A549 (cell line): ENCODE data around the gene TTI1.

ENCODE experiments used
- EP300 ChIP-seq, 2 experiments: fragments of >200 bp; sonication (Bioruptor Twin); formaldehyde crosslinking; IDR thresholded peaks; 2 replicates in 1 of 2; 3 replicates in 1 of 2; pipeline ENCODE4 v1.6.1; 2016 to 2017
- FOXS1 ChIP-seq: fragments of 250-450 bp; sonication (Bioruptor Pico); IDR thresholded peaks from 2 replicates; pipeline ENCODE4 v1.5.0; 2020; ENCODE audit warnings: mild to moderate bottlenecking, moderate library complexity
- MYC ChIP-seq: IDR thresholded peaks from 2 replicates; pipeline ENCODE4 v1.6.1; 2012; ENCODE audit warnings: mild to moderate bottlenecking, inconsistent platforms, low read length, improper control_type of control experiment, borderline replicate concordance
- NFE2L2 ChIP-seq: fragments of 150-350 bp; conservative IDR thresholded peaks from 2 replicates; pipeline ENCODE4 v1.6.1; 2014; ENCODE audit warnings: low read length
- POLR2A ChIP-seq: IDR thresholded peaks from 2 replicates; pipeline ENCODE4 v1.6.1; 2012; ENCODE audit warnings: mild to moderate bottlenecking, low read length
- RAD21 ChIP-seq, 2 experiments: fragments of >200 bp in 1 of 2; sonication (Bioruptor Twin) in 1 of 2; formaldehyde crosslinking in 1 of 2; IDR thresholded peaks in 1 of 2; conservative IDR thresholded peaks in 1 of 2; 2 replicates in 1 of 2; 3 replicates in 1 of 2; pipeline ENCODE4 v1.6.1; 2012 to 2018; ENCODE audit warnings: inconsistent platforms in 1 of 2
- RFX5 ChIP-seq: fragments of 450-650 bp; IDR thresholded peaks from 2 replicates; pipeline ENCODE4 v1.7.1; 2014; ENCODE audit warnings: antibody characterized with exemption, mild to moderate bottlenecking, moderate library complexity
- RNF2 ChIP-seq: fragments of 200-600 bp; sonication (generic); IDR thresholded peaks from 2 replicates; pipeline ENCODE4 v1.6.1; 2016; ENCODE audit warnings: low read depth, mild to moderate bottlenecking, antibody characterized with exemption, moderate library complexity, borderline replicate concordance
- SMC3 ChIP-seq: fragments of >200 bp; sonication (Bioruptor Twin); formaldehyde crosslinking; IDR thresholded peaks from 3 replicates; pipeline ENCODE4 v1.6.1; 2018; ENCODE audit warnings: inconsistent platforms
- TFCP2L1 ChIP-seq: fragments of 250-450 bp; sonication (Bioruptor Pico); IDR thresholded peaks from 2 replicates; pipeline ENCODE4 v1.5.0; 2021; ENCODE audit warnings: mild to moderate bottlenecking
- TF ChIP-seq, protein P1 (sequence below): IDR thresholded peaks from 2 replicates; pipeline ENCODE4 v1.6.1; 2012
- TF ChIP-seq, protein P2 (sequence below): fragments of >200 bp; sonication (Bioruptor Twin); formaldehyde crosslinking; IDR thresholded peaks from 3 replicates; pipeline ENCODE4 v1.5.1; 2016
- TF ChIP-seq, protein P3 (sequence below): IDR thresholded peaks from 2 replicates; pipeline ENCODE4 v1.6.1; 2012; ENCODE audit warnings: low read depth, borderline replicate concordance
- TF ChIP-seq, protein P4 (sequence below): fragments of 450-650 bp; IDR thresholded peaks from 2 replicates; pipeline ENCODE4 v1.6.1; 2014; ENCODE audit warnings: antibody characterized with exemption

DNA sequence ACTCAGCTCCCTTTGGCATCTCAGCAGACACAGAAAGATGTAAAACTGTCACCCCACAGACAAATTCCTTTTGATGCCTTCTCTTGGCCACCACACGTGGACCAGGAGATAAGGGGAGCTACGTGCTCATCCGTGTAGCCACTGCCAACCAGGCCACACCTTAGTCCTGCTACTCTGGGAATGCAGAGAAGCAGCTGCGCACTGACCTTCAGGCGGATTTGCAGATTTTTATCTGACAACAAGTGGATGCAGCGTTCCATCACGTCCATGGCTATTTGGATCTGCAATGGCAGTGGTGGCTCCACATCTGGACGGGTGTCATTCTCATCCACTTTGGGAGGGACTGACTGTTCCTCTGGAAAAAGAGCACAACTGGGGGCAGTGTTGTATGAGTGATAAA is 30.8 kb downstream of the TTI1 start:
- no peak for TF ChIP-seq MYC
- TF ChIP-seq, protein P1, sequence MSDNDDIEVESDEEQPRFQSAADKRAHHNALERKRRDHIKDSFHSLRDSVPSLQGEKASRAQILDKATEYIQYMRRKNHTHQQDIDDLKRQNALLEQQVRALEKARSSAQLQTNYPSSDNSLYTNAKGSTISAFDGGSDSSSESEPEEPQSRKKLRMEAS: no peak
- TF ChIP-seq, protein P2, sequence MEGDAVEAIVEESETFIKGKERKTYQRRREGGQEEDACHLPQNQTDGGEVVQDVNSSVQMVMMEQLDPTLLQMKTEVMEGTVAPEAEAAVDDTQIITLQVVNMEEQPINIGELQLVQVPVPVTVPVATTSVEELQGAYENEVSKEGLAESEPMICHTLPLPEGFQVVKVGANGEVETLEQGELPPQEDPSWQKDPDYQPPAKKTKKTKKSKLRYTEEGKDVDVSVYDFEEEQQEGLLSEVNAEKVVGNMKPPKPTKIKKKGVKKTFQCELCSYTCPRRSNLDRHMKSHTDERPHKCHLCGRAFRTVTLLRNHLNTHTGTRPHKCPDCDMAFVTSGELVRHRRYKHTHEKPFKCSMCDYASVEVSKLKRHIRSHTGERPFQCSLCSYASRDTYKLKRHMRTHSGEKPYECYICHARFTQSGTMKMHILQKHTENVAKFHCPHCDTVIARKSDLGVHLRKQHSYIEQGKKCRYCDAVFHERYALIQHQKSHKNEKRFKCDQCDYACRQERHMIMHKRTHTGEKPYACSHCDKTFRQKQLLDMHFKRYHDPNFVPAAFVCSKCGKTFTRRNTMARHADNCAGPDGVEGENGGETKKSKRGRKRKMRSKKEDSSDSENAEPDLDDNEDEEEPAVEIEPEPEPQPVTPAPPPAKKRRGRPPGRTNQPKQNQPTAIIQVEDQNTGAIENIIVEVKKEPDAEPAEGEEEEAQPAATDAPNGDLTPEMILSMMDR: no peak
- no peak for TF ChIP-seq RNF2
- TF ChIP-seq SMC3: no peak
- no peak for TF ChIP-seq POLR2A
- no peak for TF ChIP-seq RAD21 (conservative IDR thresholded peaks at IDR 0.05 in 1 of 2, IDR thresholded peaks at IDR 0.05 in 1 of 2)
- TF ChIP-seq, protein P3, sequence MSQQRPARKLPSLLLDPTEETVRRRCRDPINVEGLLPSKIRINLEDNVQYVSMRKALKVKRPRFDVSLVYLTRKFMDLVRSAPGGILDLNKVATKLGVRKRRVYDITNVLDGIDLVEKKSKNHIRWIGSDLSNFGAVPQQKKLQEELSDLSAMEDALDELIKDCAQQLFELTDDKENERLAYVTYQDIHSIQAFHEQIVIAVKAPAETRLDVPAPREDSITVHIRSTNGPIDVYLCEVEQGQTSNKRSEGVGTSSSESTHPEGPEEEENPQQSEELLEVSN: no peak
- no peak for TF ChIP-seq NFE2L2
- no peak for TF ChIP-seq TFCP2L1 (CRISPR knock-in tag)
- no peak for TF ChIP-seq EP300 (IDR thresholded peaks at IDR 0.05)
- TF ChIP-seq, protein P4, sequence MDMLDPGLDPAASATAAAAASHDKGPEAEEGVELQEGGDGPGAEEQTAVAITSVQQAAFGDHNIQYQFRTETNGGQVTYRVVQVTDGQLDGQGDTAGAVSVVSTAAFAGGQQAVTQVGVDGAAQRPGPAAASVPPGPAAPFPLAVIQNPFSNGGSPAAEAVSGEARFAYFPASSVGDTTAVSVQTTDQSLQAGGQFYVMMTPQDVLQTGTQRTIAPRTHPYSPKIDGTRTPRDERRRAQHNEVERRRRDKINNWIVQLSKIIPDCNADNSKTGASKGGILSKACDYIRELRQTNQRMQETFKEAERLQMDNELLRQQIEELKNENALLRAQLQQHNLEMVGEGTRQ: no peak
- no peak for TF ChIP-seq FOXS1
- TF ChIP-seq RFX5: no peak
